Sigmoid colon (tissue), 7 donors: Measurements from ENCODE around the gene SIRT3. TPM values are rescaled to one million over a fixed set of nuclear protein-coding genes. Genes with fewer than 3 reads are reported as not detected.

ENCODE experiments used
- DNase-seq: peaks from one replicate; pipeline ENCODE4 v3.0.0-alpha.2; 2019
- H3K27ac ChIP-seq, 4 donors: fragments of 200-600 bp; sonication (generic); one replicate each; pipeline ENCODE4 v1.5.1; 2016 to 2019; ENCODE audit warnings: mild to moderate bottlenecking in 1 of 4
- H3K27me3 ChIP-seq, 3 donors: fragments of 200-600 bp; sonication (generic); one replicate each; pipeline ENCODE4 v1.5.1; 2019; ENCODE audit warnings: mild to moderate bottlenecking in 1 of 3
- H3K36me3 ChIP-seq, 4 donors: fragments of 200-600 bp; sonication (generic); one replicate each; pipeline ENCODE4 v1.5.1; 2016 to 2019
- H3K4me1 ChIP-seq, 4 donors: fragments of 200-600 bp; sonication (generic); one replicate each; pipeline ENCODE4 v1.5.1; 2017 to 2019
- H3K4me3 ChIP-seq, 4 donors: fragments of 200-600 bp; sonication (generic); one replicate each; pipeline ENCODE4 v1.5.1; 2017 to 2019; ENCODE audit warnings: mild to moderate bottlenecking in 2 of 4, moderate library complexity in 1 of 4
- H3K9me3 ChIP-seq, 4 donors: fragments of 200-600 bp in 3 of 4; sonication (generic) in 3 of 4; one replicate each; pipeline versions ENCODE4 v1.5.1 to v1.6.1; 2013 to 2019
- EP300 ChIP-seq, 4 donors: sonication (generic); formaldehyde crosslinking; IDR thresholded peaks; one replicate each; pipeline ENCODE4 v1.6.1; 2017; ENCODE audit warnings: antibody characterized with exemption in 4 of 4
- POLR2A ChIP-seq, 2 donors: fragments of 450-650 bp; IDR thresholded peaks; one replicate each; pipeline ENCODE4 v1.6.1; 2016; ENCODE audit warnings: antibody characterized with exemption in 2 of 2, mild to moderate bottlenecking in 2 of 2, moderate library complexity in 2 of 2
- POLR2AphosphoS5 ChIP-seq, 4 donors: sonication (generic); formaldehyde crosslinking; IDR thresholded peaks; one replicate each; pipeline ENCODE4 v1.6.1; 2017; ENCODE audit warnings: antibody characterized with exemption in 4 of 4
- WGBS, 2 donors: extraction: QIAGEN DNeasy Blood & Tissue Kit; methylation state at CpG; one replicate each; pipeline ENCODE4 v1.1.7; 2013; 5-methylcytosine and 5-hydroxymethylcytosine counted together
- intact Hi-C: fragments of 100-400 bp; cut with DNase I; formaldehyde crosslinking; loops from one replicate; pipeline ENCODE4 v1.15.1; 2023
- polyA plus RNA-seq, 3 donors: library from polyadenylated mRNA; stranded (reverse); fragments of 200-250 nt; gene quantifications; one replicate each; pipeline ENCODE4 v1.2.3, GENCODE V29; 2013
- total RNA-seq, 4 donors: library from RNA; depleted of rRNA; stranded (reverse); fragments of >200 nt; gene quantifications; one replicate each; pipeline ENCODE4 v1.1.0, GENCODE V29; 2016
- TF ChIP-seq, protein P1 (sequence below), 4 experiments: fragments of 450-650 bp in 3 of 4; fragments of 200-600 bp in 1 of 4; IDR thresholded peaks; one replicate each; pipeline ENCODE4 v1.5.1; 2016 to 2019; ENCODE audit warnings: antibody characterized with exemption in 4 of 4, mild to moderate bottlenecking in 3 of 4, moderate library complexity in 2 of 4
- donor health status: healthy with polysubstance abuse.
- donor health status: Bipolar disorder and iron deficiency.
- donor health status: healthy.

The SIRT3 gene
- total and polyA plus RNA-seq, 7 donors: 6.4 to 21.0 (median 12.2) TPM

DNA sequence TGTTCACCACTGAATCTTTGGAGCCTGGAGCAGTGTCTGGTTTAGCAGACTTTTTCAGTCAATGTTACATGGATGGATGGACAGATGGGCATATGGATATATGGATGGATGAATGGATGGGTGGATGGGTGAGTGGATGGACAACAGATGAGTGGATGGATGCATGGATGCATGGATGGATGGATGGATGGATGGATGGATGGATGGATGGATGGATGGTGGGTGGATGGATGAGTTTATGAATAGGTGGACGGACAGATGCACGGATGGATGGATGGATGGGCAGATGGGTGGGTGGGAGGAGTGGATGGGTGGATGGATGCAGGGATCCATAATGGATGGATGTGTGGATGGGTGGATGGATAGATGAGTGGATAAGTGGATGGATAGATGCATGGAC lies 19.7 kb upstream of the SIRT3 start:
- no peak overlapping the region for H3K27ac ChIP-seq
- WGBS, 2 donors: 95 to 98% methylated on average over 2 of the region's 2 CpGs
- TF ChIP-seq POLR2AphosphoS5 (IDR thresholded peaks at IDR 0.05) (no peak), EP300 (IDR thresholded peaks at IDR 0.05) (no peak), POLR2A (IDR thresholded peaks at IDR 0.05) (no peak)
- TF ChIP-seq, protein P1, sequence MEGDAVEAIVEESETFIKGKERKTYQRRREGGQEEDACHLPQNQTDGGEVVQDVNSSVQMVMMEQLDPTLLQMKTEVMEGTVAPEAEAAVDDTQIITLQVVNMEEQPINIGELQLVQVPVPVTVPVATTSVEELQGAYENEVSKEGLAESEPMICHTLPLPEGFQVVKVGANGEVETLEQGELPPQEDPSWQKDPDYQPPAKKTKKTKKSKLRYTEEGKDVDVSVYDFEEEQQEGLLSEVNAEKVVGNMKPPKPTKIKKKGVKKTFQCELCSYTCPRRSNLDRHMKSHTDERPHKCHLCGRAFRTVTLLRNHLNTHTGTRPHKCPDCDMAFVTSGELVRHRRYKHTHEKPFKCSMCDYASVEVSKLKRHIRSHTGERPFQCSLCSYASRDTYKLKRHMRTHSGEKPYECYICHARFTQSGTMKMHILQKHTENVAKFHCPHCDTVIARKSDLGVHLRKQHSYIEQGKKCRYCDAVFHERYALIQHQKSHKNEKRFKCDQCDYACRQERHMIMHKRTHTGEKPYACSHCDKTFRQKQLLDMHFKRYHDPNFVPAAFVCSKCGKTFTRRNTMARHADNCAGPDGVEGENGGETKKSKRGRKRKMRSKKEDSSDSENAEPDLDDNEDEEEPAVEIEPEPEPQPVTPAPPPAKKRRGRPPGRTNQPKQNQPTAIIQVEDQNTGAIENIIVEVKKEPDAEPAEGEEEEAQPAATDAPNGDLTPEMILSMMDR (IDR thresholded peaks at IDR 0.05): no peak
- no peaks in the 10 kb centered on the region for H3K4me1 ChIP-seq
- H3K27me3 ChIP-seq: no peaks in the 10 kb centered on the region
- H3K4me3 ChIP-seq: no peak overlapping the region
- peaks cover 0 to 32% (median 10%) of the 10 kb centered on the region in 4 donors for H3K36me3 ChIP-seq
- intact Hi-C loops: no loop called here
- H3K9me3 ChIP-seq: no peaks in the 10 kb centered on the region
- DNase-seq: no peak

DNA sequence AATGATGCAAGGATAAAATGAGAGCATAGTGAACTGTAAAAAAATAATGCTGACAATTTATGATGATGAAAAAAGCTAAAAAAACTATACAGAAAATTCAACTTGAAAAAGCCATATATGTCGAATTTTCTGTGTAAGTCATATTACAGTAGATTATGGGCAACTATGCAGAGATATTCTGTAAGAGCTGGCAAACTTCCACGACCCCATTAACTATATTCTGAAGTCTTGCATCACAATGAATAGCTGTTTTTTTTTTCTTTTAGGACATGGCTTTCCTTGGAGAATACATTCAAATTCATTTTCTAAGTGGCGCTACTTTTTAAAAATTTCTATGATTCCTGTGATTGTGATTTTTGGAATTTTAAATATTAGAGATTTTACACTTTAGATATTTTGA lies 19.0 kb upstream of the SIRT3 start:
- DNase-seq: no peak
- intact Hi-C loops: no loop called here
- TF ChIP-seq POLR2AphosphoS5 (IDR thresholded peaks at IDR 0.05): no peak
- TF ChIP-seq, protein P1 (IDR thresholded peaks at IDR 0.05): no peak
- TF ChIP-seq POLR2A (IDR thresholded peaks at IDR 0.05): no peak
- no peak for TF ChIP-seq EP300 (IDR thresholded peaks at IDR 0.05)
- Histone ChIP-seq H3K36me3 (peaks cover 0 to 38% (median 10%) of the 10 kb centered on the region in 4 donors), H3K27me3 (no peaks in the 10 kb centered on the region), H3K4me1 (no peaks in the 10 kb centered on the region), H3K4me3 (no peak overlapping the region), H3K9me3 (no peaks in the 10 kb centered on the region), H3K27ac (no peak overlapping the region)
- WGBS, 2 donors: 63 to 82% methylated on average over 3 of the region's 3 CpGs

DNA sequence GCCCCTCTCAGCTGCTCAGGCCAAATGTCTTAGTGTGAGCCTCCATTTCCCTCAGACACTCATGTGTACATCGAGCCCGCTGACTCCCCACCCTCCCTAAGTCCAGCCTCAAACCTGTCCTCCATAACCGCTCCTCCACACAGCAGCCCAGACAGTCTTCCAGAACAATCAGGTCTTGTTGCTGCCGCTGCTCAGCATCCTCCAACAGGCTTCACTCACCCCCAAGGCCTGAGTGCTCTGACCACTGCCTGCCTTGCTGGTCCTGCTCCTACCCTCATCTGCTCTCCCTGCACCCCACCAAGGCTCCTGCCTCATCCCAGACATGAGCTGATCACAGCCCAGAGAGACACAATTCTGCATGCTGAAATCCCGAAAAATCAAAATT lies 17.7 kb upstream of the SIRT3 start:
- 94% methylated on average over 5 of the region's 5 CpGs for WGBS, 2 donors
- H3K36me3 ChIP-seq: peaks cover 3 to 51% (median 14%) of the 10 kb centered on the region in 4 donors
- no peak overlapping the region for H3K27ac ChIP-seq

DNA sequence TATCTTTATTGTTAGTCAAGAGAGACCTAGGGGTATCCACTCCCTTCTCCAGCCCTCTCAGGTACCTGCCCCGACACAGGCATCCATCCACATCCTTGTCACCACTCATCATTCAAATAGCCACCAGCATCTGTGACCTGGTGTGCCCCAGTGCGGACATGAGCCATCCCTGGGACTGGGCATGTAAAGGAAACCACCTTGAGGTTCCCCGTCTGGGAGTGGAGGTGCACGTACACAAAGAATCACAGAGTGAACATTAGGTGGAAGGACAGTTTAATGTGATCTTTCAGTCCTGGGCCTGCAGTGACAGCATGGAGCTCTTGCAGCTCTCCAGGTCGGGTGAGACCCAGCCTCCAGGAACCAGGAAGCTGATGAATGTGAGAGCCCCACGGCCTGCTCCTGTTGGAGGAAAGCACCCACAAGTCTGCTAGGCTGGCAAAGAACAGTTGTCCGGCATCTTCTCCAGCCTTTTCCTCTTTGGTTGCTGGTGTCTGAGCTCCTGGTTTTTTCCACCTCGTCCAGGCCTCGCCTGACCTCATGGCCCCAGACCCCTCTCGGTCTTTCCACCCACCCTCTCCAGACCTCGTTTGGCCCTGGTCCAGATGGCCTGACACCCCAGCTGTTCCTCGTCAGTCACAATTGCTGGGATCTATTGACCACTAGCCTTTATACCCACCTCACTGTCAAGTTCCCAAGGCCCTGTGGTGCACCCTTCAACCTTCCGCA lies 17.2 kb upstream of the SIRT3 start:
- no peaks in the 10 kb centered on the region for H3K4me1 ChIP-seq
- intact Hi-C loops: loop anchor here (5.0 kb wide), 3 partner anchors 34 to 104 kb away; partner anchors contain the start of gene PGGHG
- H3K27me3 ChIP-seq: no peaks in the 10 kb centered on the region
- no peaks in the 10 kb centered on the region for H3K9me3 ChIP-seq
- TF ChIP-seq, protein P1 (IDR thresholded peaks at IDR 0.05): no peak
- TF ChIP-seq EP300 (IDR thresholded peaks at IDR 0.05) (no peak), POLR2A (IDR thresholded peaks at IDR 0.05) (no peak), POLR2AphosphoS5 (IDR thresholded peaks at IDR 0.05) (no peak)
- 79 to 83% methylated on average over 13 of the region's 13 CpGs for WGBS, 2 donors
- no peak for DNase-seq
- H3K4me3 ChIP-seq: no peak overlapping the region
- H3K27ac ChIP-seq: no peak overlapping the region
- H3K36me3 ChIP-seq: peaks cover 9 to 57% (median 19%) of the 10 kb centered on the region in 4 donors

More for the DNA sequence above, 17.7 kb upstream of the SIRT3 start:
- TF ChIP-seq POLR2AphosphoS5 (IDR thresholded peaks at IDR 0.05): no peak
- TF ChIP-seq, protein P1 (IDR thresholded peaks at IDR 0.05): no peak
- no peak for TF ChIP-seq EP300 (IDR thresholded peaks at IDR 0.05)
- no peak for TF ChIP-seq POLR2A (IDR thresholded peaks at IDR 0.05)
- H3K4me3 ChIP-seq: no peak overlapping the region
- no peaks in the 10 kb centered on the region for H3K27me3 ChIP-seq
- DNase-seq: no peak
- no peaks in the 10 kb centered on the region for H3K4me1 ChIP-seq
- no peaks in the 10 kb centered on the region for H3K9me3 ChIP-seq
- intact Hi-C loops: loop anchor here (5.0 kb wide), 3 partner anchors 33 to 103 kb away; partner anchors contain the start of gene PGGHG
